CD4-positive, alpha-beta T cell treated with Interleukin-21 for 1 hour (primary cell): ENCODE measurements around the gene POU3F3.

Experiments used
- DNase-seq: peaks from one replicate; pipeline ENCODE4 v3.0.0-alpha.2; 2020

The POU3F3 gene

GRCh38 chr2:104878863-104879512 lies 25.1 kb downstream of the POU3F3 start:
- DNase-seq, result no peak

- no peak for DNase-seq
Observed at GRCh38 chr2:104880076-104880475, 26.2 kb downstream of the POU3F3 start.

GRCh38 chr2:104883357-104883756 lies 29.4 kb downstream of the POU3F3 start:
- DNase-seq, result no peak

GRCh38 chr2:104885119-104885782 lies 31.3 kb downstream of the POU3F3 start:
- no peak for DNase-seq

GRCh38 chr2:104887676-104888075 lies 33.8 kb downstream of the POU3F3 start:
- DNase-seq, result no peak

GRCh38 chr2:104888489-104889258 lies 34.8 kb downstream of the POU3F3 start:
- no peak for DNase-seq

- DNase-seq, result no peak
Observed at GRCh38 chr2:104889291-104889959, 35.5 kb downstream of the POU3F3 start.

GRCh38 chr2:104889960-104890684 lies 36.2 kb downstream of the POU3F3 start:
- no peak for DNase-seq

GRCh38 chr2:104890685-104891069 lies 36.8 kb downstream of the POU3F3 start:
- no peak for DNase-seq

GRCh38 chr2:104891145-104891544 lies 37.2 kb downstream of the POU3F3 start:
- no peak for DNase-seq

- no peak for DNase-seq
Observed at GRCh38 chr2:104896446-104896845, 42.5 kb downstream of the POU3F3 start.

GRCh38 chr2:104897515-104898184 lies 43.7 kb downstream of the POU3F3 start:
- no peak for DNase-seq

GRCh38 chr2:104900608-104901007 lies 46.7 kb downstream of the POU3F3 start:
- DNase-seq, result no peak

GRCh38 chr2:104901037-104901881 lies 47.3 kb downstream of the POU3F3 start:
- DNase-seq, result no peak

GRCh38 chr2:104902317-104902716 lies 48.4 kb downstream of the POU3F3 start:
- no peak for DNase-seq
